SK-N-MC (cell line): Measurements from ENCODE around the gene CACNA1C.

ENCODE experiments used
- EZH2 ChIP-seq: fragments of 200-600 bp; sonication (generic); IDR thresholded peaks from one replicate; pipeline ENCODE4 v1.6.1; 2017; ENCODE audit warnings: antibody characterized with exemption
- POLR2AphosphoS5 ChIP-seq: IDR thresholded peaks from 2 replicates; pipeline ENCODE4 v1.6.1; 2012; ENCODE audit warnings: mild to moderate bottlenecking, low read depth, low read length, borderline replicate concordance

- TF ChIP-seq EZH2 (no peak), POLR2AphosphoS5 (no peak)
These were observed 507.6 kb downstream of the CACNA1C start for GRCh38 chr12:2560356-2560755.
